ENCODE measurements around the gene SF1.

SF1 gene

DNA sequence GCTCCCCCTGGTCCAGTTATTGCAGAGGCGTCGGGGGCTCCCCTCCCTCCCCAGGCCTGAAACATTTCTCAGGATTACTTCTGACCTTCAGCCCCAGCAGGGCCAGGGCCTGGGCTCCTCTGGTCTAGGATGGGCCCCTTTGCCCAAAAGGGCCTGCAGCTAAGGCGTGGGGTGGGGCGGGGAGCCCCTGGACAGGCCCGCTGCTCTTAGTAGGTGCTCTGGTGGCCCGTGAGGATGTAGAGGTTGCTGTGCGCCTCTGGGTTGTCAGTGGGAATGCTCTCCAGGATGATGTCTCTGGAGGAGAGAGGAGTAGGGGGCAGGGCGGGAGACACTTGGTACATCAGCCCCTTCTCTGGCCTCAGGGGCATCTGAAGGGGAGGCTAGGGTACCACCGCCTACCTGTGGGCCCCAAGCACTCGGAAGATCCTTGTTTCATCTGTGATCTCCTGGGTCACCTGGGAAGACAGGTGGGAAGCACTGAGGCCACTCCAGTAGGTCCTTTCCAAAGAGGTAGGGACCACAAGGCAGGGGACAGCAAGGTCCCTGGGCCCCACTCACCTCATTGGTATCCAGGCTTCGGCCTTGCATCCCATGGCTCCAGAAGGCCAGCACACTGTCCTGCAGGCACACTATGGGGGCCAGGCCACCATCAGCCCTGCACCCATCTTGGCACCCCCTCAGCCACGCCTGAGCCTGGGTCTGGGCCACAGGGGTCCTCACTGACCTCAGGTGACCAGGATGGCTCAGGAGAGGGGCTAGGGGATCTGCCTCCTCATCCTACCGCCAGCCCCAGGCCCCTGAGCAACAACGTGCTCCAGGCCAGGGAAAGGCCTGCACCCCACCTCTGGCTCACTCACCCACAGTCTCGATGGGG is 11.2 kb upstream of the SF1 start:
- H3K4me2 ChIP-seq (ENCODE audit: low read length, poor library complexity, severe bottlenecking): no peak overlapping the region
- no peak overlapping the region for H3K4ac ChIP-seq (ENCODE audit: low read depth in 1 of 2, low read length in 2 of 2)
- H2BK5ac ChIP-seq (ENCODE audit: low read depth, low read length, poor library complexity, severe bottlenecking): no peak overlapping the region
- H3K27ac ChIP-seq (ENCODE audit: low read length, poor library complexity, severe bottlenecking): no peak overlapping the region
- H4K8ac ChIP-seq (ENCODE audit: low read length): no peak overlapping the region
- H2AK5ac ChIP-seq (ENCODE audit: low read length, severe bottlenecking): no peak overlapping the region
- no peak overlapping the region for H2BK120ac ChIP-seq (ENCODE audit: low read depth, low read length)
- peaks cover 10 to 51% of the 10 kb centered on the region in 2 experiments for H3K36me3 ChIP-seq (ENCODE audit: control insufficient read depth in 1 of 2, insufficient read depth in 2 of 2, low read depth in 1 of 2, low read length in 2 of 2)
- WGBS: 92% methylated on average over 15 of the region's 15 CpGs
- H3K14ac ChIP-seq (ENCODE audit: low read length in 2 of 2): no peak overlapping the region
- H2BK15ac ChIP-seq (ENCODE audit: low read depth, poor library complexity, severe bottlenecking): no peak overlapping the region
- H2AFZ ChIP-seq (ENCODE audit: low read depth, low read length): no peak overlapping the region
- H3K4me1 ChIP-seq (ENCODE audit: control insufficient read depth, insufficient read depth, low read depth, low read length): peaks cover 4% of the 10 kb centered on the region
- H2BK12ac ChIP-seq (ENCODE audit: low read length in 2 of 2): no peak overlapping the region
- H3K4me3 ChIP-seq (ENCODE audit: insufficient read depth in 1 of 2, low read depth in 1 of 2, low read length in 2 of 2): no peak overlapping the region
- no peak overlapping the region for H3K18ac ChIP-seq (ENCODE audit: low read depth in 1 of 2, low read length in 2 of 2)
- no peaks in the 10 kb centered on the region for H3K27me3 ChIP-seq (ENCODE audit: control insufficient read depth in 1 of 2, insufficient read depth in 1 of 2, low read length in 2 of 2)
- H3K9me3 ChIP-seq (ENCODE audit: control insufficient read depth, low read length): no peaks in the 10 kb centered on the region
- H4K91ac ChIP-seq (ENCODE audit: low read length): no peak overlapping the region
- no peak for DNase-seq
- H3K79me1 ChIP-seq (replicated peaks; ENCODE audit: low read length, poor library complexity, severe bottlenecking): no peaks in the 10 kb centered on the region
- H3K9ac ChIP-seq (ENCODE audit: low read length): no peak overlapping the region
- no peak overlapping the region for H3K23ac ChIP-seq (ENCODE audit: low read length in 2 of 2)

DNA sequence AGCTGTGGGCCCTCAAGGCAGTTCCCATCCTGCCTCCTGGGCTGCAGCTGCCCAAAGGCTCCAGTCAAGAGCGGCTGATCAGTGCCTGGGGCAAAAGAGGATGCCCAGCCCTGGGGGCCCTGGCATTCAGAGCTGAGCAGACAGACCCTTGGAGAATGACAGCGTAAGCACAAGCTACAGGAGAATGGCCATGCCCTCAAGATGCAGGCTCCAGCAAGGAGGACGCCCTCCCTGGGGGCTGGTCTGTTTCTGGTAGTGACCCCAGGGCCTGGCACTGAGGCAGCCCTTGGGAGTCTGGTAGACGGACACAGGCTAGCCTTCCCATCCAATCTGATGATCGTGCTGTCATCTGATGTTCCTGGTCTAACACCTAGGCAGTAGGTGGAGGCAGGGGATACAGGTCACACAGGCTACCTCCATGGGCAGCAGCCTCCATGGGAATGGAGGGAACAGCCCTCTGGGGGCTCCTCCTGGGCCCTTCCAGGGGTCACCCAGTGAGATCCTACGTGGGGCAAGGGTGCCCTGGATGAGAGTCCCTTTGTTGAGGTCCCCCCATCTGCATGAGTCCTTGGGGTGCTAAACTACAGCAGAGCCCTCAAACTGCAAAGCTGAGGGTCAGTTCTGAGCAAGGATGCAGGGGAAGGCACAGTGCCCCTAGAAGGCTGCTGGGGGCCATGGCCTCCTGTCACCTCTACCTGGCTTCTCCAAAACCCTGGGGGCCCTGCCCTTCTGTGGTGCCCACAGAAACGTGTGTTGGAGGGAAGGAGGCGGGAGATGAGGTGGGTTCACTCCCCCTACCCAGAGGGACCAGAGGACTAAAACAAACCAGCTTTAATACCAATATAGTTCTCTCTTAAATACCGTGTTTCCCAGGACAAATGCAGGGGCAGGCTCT is 10.2 kb upstream of the SF1 start:
- H3K27ac ChIP-seq (ENCODE audit: low read length, poor library complexity, severe bottlenecking): no peak overlapping the region

DNA sequence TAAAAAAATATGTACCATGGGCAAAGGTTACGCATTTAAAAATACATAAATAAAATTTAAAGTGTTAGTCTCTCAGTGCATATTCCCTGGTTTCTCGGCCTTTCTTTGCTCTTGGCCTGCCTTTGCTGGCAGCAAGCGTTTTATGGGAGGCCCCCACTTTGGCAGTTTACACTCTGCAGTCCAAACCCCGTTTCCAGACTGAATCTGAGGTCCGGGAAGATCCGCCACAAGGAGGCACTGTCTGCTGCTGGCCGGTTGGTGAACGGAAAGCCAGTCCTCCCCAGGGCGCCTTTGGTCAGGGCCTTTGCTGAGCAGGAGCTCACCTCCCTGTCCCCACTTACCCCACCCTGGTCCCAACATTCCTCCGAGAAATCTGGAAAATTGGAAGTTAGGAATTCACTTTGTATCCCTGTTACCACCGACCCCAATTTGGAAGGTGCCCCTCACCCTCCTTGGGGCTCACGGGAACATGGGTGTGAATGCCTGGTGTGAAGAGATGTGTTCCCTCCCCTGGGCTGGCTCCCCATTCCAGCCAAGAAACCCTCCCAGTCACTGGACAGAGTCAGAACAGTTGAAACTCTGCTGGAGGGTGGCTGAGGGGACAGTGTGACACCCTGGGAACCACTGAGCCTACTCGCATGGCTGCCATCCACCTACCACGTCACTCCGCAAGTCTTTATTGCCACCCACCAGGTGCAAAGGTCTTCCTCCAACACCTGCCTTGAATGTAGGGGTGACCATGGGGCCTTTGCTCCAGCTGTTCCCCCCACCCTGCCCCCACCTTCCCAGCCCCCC is 9.4 kb upstream of the SF1 start:
- no peak overlapping the region for H2BK15ac ChIP-seq (ENCODE audit: low read depth, poor library complexity, severe bottlenecking)
- peak overlapping the region; percentile 72 for H4K8ac ChIP-seq (ENCODE audit: low read length)
- H4K91ac ChIP-seq (ENCODE audit: low read length): no peak overlapping the region
- no peak overlapping the region for H2BK120ac ChIP-seq (ENCODE audit: low read depth, low read length)
- WGBS: 41% methylated on average over 12 of the region's 15 CpGs
- no peaks in the 10 kb centered on the region for H3K9me3 ChIP-seq (ENCODE audit: control insufficient read depth, low read length)
- no peak overlapping the region for H3K4me3 ChIP-seq (ENCODE audit: insufficient read depth in 1 of 2, low read depth in 1 of 2, low read length in 2 of 2)
- H3K36me3 ChIP-seq (ENCODE audit: control insufficient read depth in 1 of 2, insufficient read depth in 2 of 2, low read depth in 1 of 2, low read length in 2 of 2): peaks cover 10 to 41% of the 10 kb centered on the region in 2 experiments
- peak overlapping the region; percentile 9 for H3K9ac ChIP-seq (ENCODE audit: low read length)
- no peak overlapping the region for H3K14ac ChIP-seq (ENCODE audit: low read length in 2 of 2)
- H3K18ac ChIP-seq (ENCODE audit: low read depth in 1 of 2, low read length in 2 of 2): no peak overlapping the region
- DNase-seq: peak; percentile 65
- no peak overlapping the region for H2BK12ac ChIP-seq (ENCODE audit: low read length in 2 of 2)
- H3K4ac ChIP-seq (ENCODE audit: low read depth in 1 of 2, low read length in 2 of 2): no peak overlapping the region
- peaks cover 4% of the 10 kb centered on the region for H3K4me1 ChIP-seq (ENCODE audit: control insufficient read depth, insufficient read depth, low read depth, low read length)
- no peak overlapping the region for H3K23ac ChIP-seq (ENCODE audit: low read length in 2 of 2)
- H3K4me2 ChIP-seq (ENCODE audit: low read length, poor library complexity, severe bottlenecking): no peak overlapping the region
- H3K27ac ChIP-seq (ENCODE audit: low read length, poor library complexity, severe bottlenecking): no peak overlapping the region
- H2AK5ac ChIP-seq (ENCODE audit: low read length, severe bottlenecking): no peak overlapping the region
- no peaks in the 10 kb centered on the region for H3K27me3 ChIP-seq (ENCODE audit: control insufficient read depth in 1 of 2, insufficient read depth in 1 of 2, low read length in 2 of 2)
- H3K79me1 ChIP-seq (replicated peaks; ENCODE audit: low read length, poor library complexity, severe bottlenecking): no peaks in the 10 kb centered on the region
- no peak overlapping the region for H2BK5ac ChIP-seq (ENCODE audit: low read depth, low read length, poor library complexity, severe bottlenecking)
- no peak overlapping the region for H2AFZ ChIP-seq (ENCODE audit: low read depth, low read length)

More for the DNA sequence above, 10.2 kb upstream of the SF1 start:
- Histone ChIP-seq H3K36me3 (ENCODE audit: control insufficient read depth in 1 of 2, insufficient read depth in 2 of 2, low read depth in 1 of 2, low read length in 2 of 2) (peaks cover 10 to 45% of the 10 kb centered on the region in 2 experiments), H2AFZ (ENCODE audit: low read depth, low read length) (no peak overlapping the region), H3K23ac (ENCODE audit: low read length in 2 of 2) (no peak overlapping the region), H3K27me3 (ENCODE audit: control insufficient read depth in 1 of 2, insufficient read depth in 1 of 2, low read length in 2 of 2) (no peaks in the 10 kb centered on the region), H2BK12ac (ENCODE audit: low read length in 2 of 2) (no peak overlapping the region), H3K14ac (ENCODE audit: low read length in 2 of 2) (no peak overlapping the region), H3K9ac (ENCODE audit: low read length) (no peak overlapping the region), H3K18ac (ENCODE audit: low read depth in 1 of 2, low read length in 2 of 2) (no peak overlapping the region), H3K4ac (ENCODE audit: low read depth in 1 of 2, low read length in 2 of 2) (no peak overlapping the region), H3K9me3 (ENCODE audit: control insufficient read depth, low read length) (no peaks in the 10 kb centered on the region), H3K79me1 (replicated peaks; ENCODE audit: low read length, poor library complexity, severe bottlenecking) (no peaks in the 10 kb centered on the region), H3K4me3 (ENCODE audit: insufficient read depth in 1 of 2, low read depth in 1 of 2, low read length in 2 of 2) (no peak overlapping the region), H3K4me1 (ENCODE audit: control insufficient read depth, insufficient read depth, low read depth, low read length) (peaks cover 4% of the 10 kb centered on the region), H4K8ac (ENCODE audit: low read length) (no peak overlapping the region), H4K91ac (ENCODE audit: low read length) (no peak overlapping the region), H2BK120ac (ENCODE audit: low read depth, low read length) (no peak overlapping the region), H2BK5ac (ENCODE audit: low read depth, low read length, poor library complexity, severe bottlenecking) (no peak overlapping the region), H2BK15ac (ENCODE audit: low read depth, poor library complexity, severe bottlenecking) (no peak overlapping the region), H2AK5ac (ENCODE audit: low read length, severe bottlenecking) (no peak overlapping the region), H3K4me2 (ENCODE audit: low read length, poor library complexity, severe bottlenecking) (no peak overlapping the region)
- 93% methylated on average over 6 of the region's 9 CpGs for WGBS
- no peak for DNase-seq

Data from mesenchymal stem cell (in vitro differentiated cells and primary cell).